Activated T-helper 2 cell treated with anti-CD3 and anti-CD28 coated beads, Interferon-gamma antibody, Interleukin-2, Interleukin-4, amounts not matched to agents 10 μg/mL and 5 μg/mL and 100 μg/mL, durations not matched to agents 14 hours and 24 hours and 36 hours (primary cell): ENCODE measurements around the gene INTS2. TPM values are rescaled to one million over a fixed set of nuclear protein-coding genes. Genes with fewer than 3 reads are reported as not detected.
"Not testable (repeated sequence)": the region's sequence is repeated elsewhere in the genome, so short reads cannot be mapped to it uniquely, and the experiment has no call there.

Experiments used
- DNase-seq: peaks from one replicate; pipeline ENCODE4 v3.0.0; 2021; ENCODE audit warnings: low spot score
- H3K27ac Mint-ChIP-seq: one replicate; pipeline ENCODE4 v1.8.0; 2021; ENCODE audit warnings: mixed read lengths
- H3K27me3 Mint-ChIP-seq: one replicate; pipeline ENCODE4 v1.8.0; 2021; ENCODE audit warnings: low read depth, mixed read lengths
- H3K36me3 Mint-ChIP-seq: one replicate; pipeline ENCODE4 v1.8.0; 2021; ENCODE audit warnings: low read depth, mixed read lengths
- H3K4me1 Mint-ChIP-seq: one replicate; pipeline ENCODE4 v1.8.0; 2021; ENCODE audit warnings: low read depth, mixed read lengths
- H3K4me3 Mint-ChIP-seq: one replicate; pipeline ENCODE4 v1.8.0; 2021; ENCODE audit warnings: low read depth, mild to moderate bottlenecking, moderate library complexity, mixed read lengths
- H3K9me3 Mint-ChIP-seq: one replicate; pipeline ENCODE4 v1.8.0; 2021; ENCODE audit warnings: mixed read lengths
- intact Hi-C: fragments of 100-400 bp; cut with micrococcal nuclease; formaldehyde crosslinking; loops from one replicate; pipeline ENCODE4 v1.15.1; 2023
- total RNA-seq: library from RNA; stranded (reverse); gene quantifications from 2 replicates; pipeline ENCODE4 v1.2.3, GENCODE V29; 2022

Gene INTS2
- total RNA-seq, 1 donor from 2014 or later: 29.2 TPM

GRCh38 chr17:61825448-61826137 lies 102.2 kb downstream of the INTS2 start:
- no peak overlapping the region for H3K27ac Mint-ChIP-seq
- peaks cover 7% of the 10 kb centered on the region for H3K4me1 Mint-ChIP-seq
- H3K27me3 Mint-ChIP-seq: no peaks in the 10 kb centered on the region
- DNase-seq: no peak
- H3K36me3 Mint-ChIP-seq: peaks cover 75% of the 10 kb centered on the region
- intact Hi-C loops: no loop called here
- no peak overlapping the region for H3K4me3 Mint-ChIP-seq
- peaks cover 16% of the 10 kb centered on the region for H3K9me3 Mint-ChIP-seq

- Mint-ChIP-seq H3K27ac (no peak overlapping the region), H3K9me3 (peaks cover 4% of the 10 kb centered on the region), H3K27me3 (no peaks in the 10 kb centered on the region), H3K4me3 (no peak overlapping the region), H3K4me1 (peaks cover 7% of the 10 kb centered on the region), H3K36me3 (peaks cover 77% of the 10 kb centered on the region)
- no peak for DNase-seq
- intact Hi-C loops: no loop called here
Observed at GRCh38 chr17:61822326-61823285, 105.2 kb downstream of the INTS2 start.

GRCh38 chr17:61821655-61822054 lies 106.1 kb downstream of the INTS2 start:
- no peak for DNase-seq
- Mint-ChIP-seq H3K27me3 (no peaks in the 10 kb centered on the region), H3K4me3 (no peak overlapping the region), H3K27ac (no peak overlapping the region), H3K4me1 (peaks cover 10% of the 10 kb centered on the region), H3K9me3 (peaks cover 4% of the 10 kb centered on the region), H3K36me3 (peaks cover 74% of the 10 kb centered on the region)
- intact Hi-C loops: no loop called here

GRCh38 chr17:61819265-61819664 lies 108.5 kb downstream of the INTS2 start:
- H3K9me3 Mint-ChIP-seq, H3K27me3 Mint-ChIP-seq, H3K4me3 Mint-ChIP-seq, DNase-seq, intact Hi-C loops, H3K27ac Mint-ChIP-seq: not testable (repeated sequence)
- peaks cover 68% of the 10 kb centered on the region for H3K36me3 Mint-ChIP-seq
- peaks cover 15% of the 10 kb centered on the region for H3K4me1 Mint-ChIP-seq

GRCh38 chr17:61818225-61818624 lies 109.6 kb downstream of the INTS2 start:
- Mint-ChIP-seq H3K4me3 (no peak overlapping the region), H3K27me3 (no peaks in the 10 kb centered on the region), H3K9me3 (peaks cover 4% of the 10 kb centered on the region), H3K36me3 (peaks cover 68% of the 10 kb centered on the region), H3K27ac (no peak overlapping the region), H3K4me1 (peaks cover 16% of the 10 kb centered on the region)
- intact Hi-C loops: no loop called here
- no peak for DNase-seq

GRCh38 chr17:61817452-61817851 lies 110.3 kb downstream of the INTS2 start:
- Mint-ChIP-seq H3K9me3 (peaks cover 4% of the 10 kb centered on the region), H3K36me3 (peaks cover 66% of the 10 kb centered on the region), H3K4me1 (peaks cover 18% of the 10 kb centered on the region), H3K27ac (no peak overlapping the region), H3K4me3 (no peak overlapping the region), H3K27me3 (no peaks in the 10 kb centered on the region)
- no peak for DNase-seq
- intact Hi-C loops: no loop called here

- DNase-seq: no peak
- Mint-ChIP-seq H3K9me3 (peaks cover under 1% of the 10 kb centered on the region), H3K36me3 (peaks cover 59% of the 10 kb centered on the region), H3K27me3 (no peaks in the 10 kb centered on the region), H3K4me3 (no peak overlapping the region), H3K4me1 (peaks cover 14% of the 10 kb centered on the region), H3K27ac (no peak overlapping the region)
- intact Hi-C loops: no loop called here
Observed at GRCh38 chr17:61816538-61816937, 111.2 kb downstream of the INTS2 start.

- no peaks in the 10 kb centered on the region for H3K9me3 Mint-ChIP-seq
- H3K27ac Mint-ChIP-seq: no peak overlapping the region
- H3K27me3 Mint-ChIP-seq: no peaks in the 10 kb centered on the region
- intact Hi-C loops: no loop called here
- no peak for DNase-seq
- peaks cover 56% of the 10 kb centered on the region for H3K36me3 Mint-ChIP-seq
- no peak overlapping the region for H3K4me3 Mint-ChIP-seq
- peaks cover 14% of the 10 kb centered on the region for H3K4me1 Mint-ChIP-seq
Observed at GRCh38 chr17:61815863-61816503, 111.8 kb downstream of the INTS2 start.

Other genes starting within 250 kb of the INTS2 start
- 16.4 and 16.9 TPM in 2 replicates for gene BRIP1, start 64.5 kb downstream of the INTS2 start, total RNA-seq
- gene MED13, start 137.3 kb upstream of the INTS2 start, total RNA-seq: 59.4 and 60.2 TPM in 2 replicates